HEK293 (cell line): ENCODE measurements around the gene KDELR1.
A peak's percentile ranks its signal among the peaks of the same experiment; 100 is the strongest.

ENCODE experiments used
- AEBP2 ChIP-seq: fragments of 450-650 bp; formaldehyde crosslinking; IDR thresholded peaks from 2 replicates; pipeline ENCODE4 v1.5.1; 2016; ENCODE audit warnings: missing biosample characterization, missing genetic modification characterization, borderline replicate concordance
- GFI1B ChIP-seq: fragments of 450-650 bp; formaldehyde crosslinking; IDR thresholded peaks from 2 replicates; pipeline ENCODE4 v1.5.1; 2016; ENCODE audit warnings: missing biosample characterization, missing genetic modification characterization
- PRDM1 ChIP-seq: fragments of 450-650 bp; formaldehyde crosslinking; IDR thresholded peaks from 2 replicates; pipeline ENCODE4; 2016; ENCODE audit warnings: missing biosample characterization, missing genetic modification characterization
- SP2 ChIP-seq: fragments of 450-650 bp; formaldehyde crosslinking; IDR thresholded peaks from 2 replicates; pipeline ENCODE4 v1.5.1; 2016; ENCODE audit warnings: missing biosample characterization, missing genetic modification characterization
- ZBTB1 ChIP-seq: fragments of 450-650 bp; formaldehyde crosslinking; IDR thresholded peaks from 2 replicates; pipeline ENCODE4 v1.5.1; 2016; ENCODE audit warnings: missing biosample characterization, missing genetic modification characterization
- ZBTB10 ChIP-seq: fragments of 450-650 bp; formaldehyde crosslinking; IDR thresholded peaks from 2 replicates; pipeline ENCODE4 v1.5.1; 2016; ENCODE audit warnings: missing biosample characterization, missing genetic modification characterization
- ZBTB6 ChIP-seq: fragments of 450-650 bp; formaldehyde crosslinking; IDR thresholded peaks from 2 replicates; pipeline ENCODE4 v1.5.1; 2017; ENCODE audit warnings: missing biosample characterization, missing genetic modification characterization
- ZBTB7A ChIP-seq: fragments of 450-650 bp; formaldehyde crosslinking; IDR thresholded peaks from 2 replicates; pipeline ENCODE4 v1.5.1; 2016; ENCODE audit warnings: low read depth, missing biosample characterization, missing genetic modification characterization
- ZFP69B ChIP-seq: fragments of 450-650 bp; formaldehyde crosslinking; IDR thresholded peaks from 2 replicates; pipeline ENCODE4 v1.5.1; 2016; ENCODE audit warnings: missing biosample characterization, missing genetic modification characterization
- ZNF148 ChIP-seq: fragments of 450-650 bp; formaldehyde crosslinking; IDR thresholded peaks from 2 replicates; pipeline ENCODE4 v1.5.0; 2017; ENCODE audit warnings: missing biosample characterization, missing genetic modification characterization, borderline replicate concordance
- ZNF248 ChIP-seq: fragments of 450-650 bp; formaldehyde crosslinking; IDR thresholded peaks from 2 replicates; pipeline ENCODE4 v1.5.1; 2017; ENCODE audit warnings: missing biosample characterization, missing genetic modification characterization
- ZNF37A ChIP-seq: fragments of 450-650 bp; IDR thresholded peaks from 2 replicates; pipeline ENCODE4 v1.5.1; 2018; ENCODE audit warnings: missing biosample characterization, missing genetic modification characterization
- ZNF510 ChIP-seq: fragments of 450-650 bp; formaldehyde crosslinking; IDR thresholded peaks from 2 replicates; pipeline ENCODE4 v1.5.1; 2018; ENCODE audit warnings: mild to moderate bottlenecking, missing genetic modification characterization, missing biosample characterization; ENCODE audit not compliant: insufficient replicate concordance
- ZNF530 ChIP-seq: fragments of 450-650 bp; formaldehyde crosslinking; IDR thresholded peaks from 2 replicates; pipeline ENCODE4 v1.5.1; 2016; ENCODE audit warnings: low read depth, missing biosample characterization, missing genetic modification characterization
- ZNF560 ChIP-seq: fragments of 450-650 bp; formaldehyde crosslinking; IDR thresholded peaks from 2 replicates; pipeline ENCODE4 v1.5.1; 2017; ENCODE audit warnings: missing biosample characterization, missing genetic modification characterization, borderline replicate concordance
- ZNF677 ChIP-seq: fragments of 450-650 bp; IDR thresholded peaks from 2 replicates; pipeline ENCODE4 v1.5.0; 2018; ENCODE audit warnings: missing biosample characterization, mild to moderate bottlenecking, missing genetic modification characterization, moderate library complexity
- ZNF701 ChIP-seq: fragments of 450-650 bp; formaldehyde crosslinking; IDR thresholded peaks from 2 replicates; pipeline ENCODE4 v1.5.1; 2016; ENCODE audit warnings: missing biosample characterization, missing genetic modification characterization
- ZNF768 ChIP-seq: fragments of 450-650 bp; formaldehyde crosslinking; IDR thresholded peaks from 2 replicates; pipeline ENCODE4 v1.5.1; 2018; ENCODE audit warnings: missing biosample characterization, mild to moderate bottlenecking, missing genetic modification characterization
- ZNF837 ChIP-seq: fragments of 450-650 bp; formaldehyde crosslinking; IDR thresholded peaks from 2 replicates; pipeline ENCODE4 v1.5.1; 2016; ENCODE audit warnings: missing biosample characterization, missing genetic modification characterization
- ZSCAN16 ChIP-seq: fragments of 450-650 bp; formaldehyde crosslinking; IDR thresholded peaks from 2 replicates; pipeline ENCODE4 v1.5.1; 2016; ENCODE audit warnings: missing biosample characterization, missing genetic modification characterization
- TF ChIP-seq, protein P1 (sequence below): fragments of 450-650 bp; formaldehyde crosslinking; IDR thresholded peaks from 2 replicates; pipeline ENCODE4 v1.5.1; 2016; ENCODE audit warnings: missing biosample characterization, missing genetic modification characterization
- TF ChIP-seq, protein P2 (sequence below): fragments of 450-650 bp; formaldehyde crosslinking; IDR thresholded peaks from 2 replicates; pipeline ENCODE4 v1.5.1; 2016; ENCODE audit warnings: missing biosample characterization, missing genetic modification characterization
- TF ChIP-seq, protein P3 (sequence below): fragments of 450-650 bp; formaldehyde crosslinking; IDR thresholded peaks from 2 replicates; pipeline ENCODE4 v1.5.1; 2016; ENCODE audit warnings: missing biosample characterization, missing genetic modification characterization, low read depth
- TF ChIP-seq, protein P4 (sequence below): fragments of 450-650 bp; formaldehyde crosslinking; IDR thresholded peaks from 2 replicates; pipeline ENCODE4 v1.5.1; 2016; ENCODE audit warnings: missing biosample characterization, missing genetic modification characterization

The KDELR1 gene

DNA sequence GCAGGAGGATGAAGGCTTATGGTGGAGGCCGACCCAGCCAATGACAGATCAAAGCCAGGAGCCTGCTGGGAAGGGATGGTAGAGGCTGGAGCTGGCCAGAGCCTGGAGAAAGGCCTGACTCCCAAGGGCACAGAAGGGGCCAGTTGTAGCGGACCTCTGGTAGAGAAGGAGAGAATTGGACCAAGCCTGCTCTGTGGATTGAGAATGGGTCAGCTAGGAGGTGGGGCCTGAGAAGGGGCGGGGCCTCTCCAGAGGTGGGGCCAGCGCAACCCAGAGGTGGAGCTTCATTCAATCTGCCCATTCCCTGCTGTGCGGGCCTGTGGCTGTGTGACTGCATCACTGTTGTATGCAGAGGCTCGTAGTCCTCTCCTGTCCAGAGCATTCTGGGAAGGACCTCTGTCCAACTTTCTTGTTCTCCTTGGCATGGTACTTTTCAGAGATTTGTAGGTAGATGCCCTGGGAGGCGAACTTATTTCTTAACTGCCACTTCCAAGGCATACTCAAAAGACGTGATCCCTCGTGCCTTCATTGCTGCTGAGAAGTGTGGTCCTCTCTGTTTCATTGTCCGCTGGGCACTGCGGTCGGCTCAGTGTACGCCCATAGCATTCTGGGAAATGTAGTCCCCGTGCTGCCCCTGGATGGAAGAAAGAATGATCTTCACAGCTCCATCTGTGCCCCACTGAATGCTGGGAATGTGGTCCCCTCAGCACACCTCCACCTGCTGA, 8.8 kb upstream of the KDELR1 start (continued):
- TF ChIP-seq, protein P1, sequence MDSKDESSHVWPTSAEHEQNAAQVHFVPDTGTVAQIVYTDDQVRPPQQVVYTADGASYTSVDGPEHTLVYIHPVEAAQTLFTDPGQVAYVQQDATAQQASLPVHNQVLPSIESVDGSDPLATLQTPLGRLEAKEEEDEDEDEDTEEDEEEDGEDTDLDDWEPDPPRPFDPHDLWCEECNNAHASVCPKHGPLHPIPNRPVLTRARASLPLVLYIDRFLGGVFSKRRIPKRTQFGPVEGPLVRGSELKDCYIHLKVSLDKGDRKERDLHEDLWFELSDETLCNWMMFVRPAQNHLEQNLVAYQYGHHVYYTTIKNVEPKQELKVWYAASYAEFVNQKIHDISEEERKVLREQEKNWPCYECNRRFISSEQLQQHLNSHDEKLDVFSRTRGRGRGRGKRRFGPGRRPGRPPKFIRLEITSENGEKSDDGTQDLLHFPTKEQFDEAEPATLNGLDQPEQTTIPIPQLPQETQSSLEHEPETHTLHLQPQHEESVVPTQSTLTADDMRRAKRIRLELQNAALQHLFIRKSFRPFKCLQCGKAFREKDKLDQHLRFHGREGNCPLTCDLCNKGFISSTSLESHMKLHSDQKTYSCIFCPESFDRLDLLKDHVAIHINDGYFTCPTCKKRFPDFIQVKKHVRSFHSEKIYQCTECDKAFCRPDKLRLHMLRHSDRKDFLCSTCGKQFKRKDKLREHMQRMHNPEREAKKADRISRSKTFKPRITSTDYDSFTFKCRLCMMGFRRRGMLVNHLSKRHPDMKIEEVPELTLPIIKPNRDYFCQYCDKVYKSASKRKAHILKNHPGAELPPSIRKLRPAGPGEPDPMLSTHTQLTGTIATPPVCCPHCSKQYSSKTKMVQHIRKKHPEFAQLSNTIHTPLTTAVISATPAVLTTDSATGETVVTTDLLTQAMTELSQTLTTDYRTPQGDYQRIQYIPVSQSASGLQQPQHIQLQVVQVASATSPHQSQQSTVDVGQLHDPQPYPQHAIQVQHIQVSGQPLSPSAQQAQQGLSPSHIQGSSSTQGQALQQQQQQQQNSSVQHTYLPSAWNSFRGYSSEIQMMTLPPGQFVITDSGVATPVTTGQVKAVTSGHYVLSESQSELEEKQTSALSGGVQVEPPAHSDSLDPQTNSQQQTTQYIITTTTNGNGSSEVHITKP (tag by site-specific recombination) = peak; percentile 83
- TF ChIP-seq ZNF837 (no peak), ZNF530 (tag by site-specific recombination) (no peak), ZNF148 (tag by site-specific recombination) (no peak), SP2 (peak; percentile 55), ZBTB10 (tag by site-specific recombination) (no peak), ZFP69B (tag by site-specific recombination) (peak; percentile 76), GFI1B (tag by site-specific recombination) (no peak), ZNF701 (no peak), ZSCAN16 (tag by site-specific recombination) (no peak), PRDM1 (tag by site-specific recombination) (no peak), ZBTB1 (tag by site-specific recombination) (no peak), ZNF677 (tag by site-specific recombination) (no peak), AEBP2 (tag by site-specific recombination) (no peak), ZNF248 (tag by site-specific recombination) (no peak), ZNF510 (tag by site-specific recombination) (no peak), ZBTB7A (tag by site-specific recombination) (0 out of 2 replicates have a peak, but pooled peaks have one; percentile 28), ZNF768 (peak; percentile 91; the same call in 1 of the 2 replicates), ZBTB6 (tag by site-specific recombination) (peak; percentile 82), ZNF560 (tag by site-specific recombination) (no peak), ZNF37A (no peak)
- TF ChIP-seq, protein P2, sequence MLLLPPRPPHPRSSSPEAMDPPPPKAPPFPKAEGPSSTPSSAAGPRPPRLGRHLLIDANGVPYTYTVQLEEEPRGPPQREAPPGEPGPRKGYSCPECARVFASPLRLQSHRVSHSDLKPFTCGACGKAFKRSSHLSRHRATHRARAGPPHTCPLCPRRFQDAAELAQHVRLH = peak; percentile 57; the same call in 1 of the 2 replicates
- TF ChIP-seq, protein P3, sequence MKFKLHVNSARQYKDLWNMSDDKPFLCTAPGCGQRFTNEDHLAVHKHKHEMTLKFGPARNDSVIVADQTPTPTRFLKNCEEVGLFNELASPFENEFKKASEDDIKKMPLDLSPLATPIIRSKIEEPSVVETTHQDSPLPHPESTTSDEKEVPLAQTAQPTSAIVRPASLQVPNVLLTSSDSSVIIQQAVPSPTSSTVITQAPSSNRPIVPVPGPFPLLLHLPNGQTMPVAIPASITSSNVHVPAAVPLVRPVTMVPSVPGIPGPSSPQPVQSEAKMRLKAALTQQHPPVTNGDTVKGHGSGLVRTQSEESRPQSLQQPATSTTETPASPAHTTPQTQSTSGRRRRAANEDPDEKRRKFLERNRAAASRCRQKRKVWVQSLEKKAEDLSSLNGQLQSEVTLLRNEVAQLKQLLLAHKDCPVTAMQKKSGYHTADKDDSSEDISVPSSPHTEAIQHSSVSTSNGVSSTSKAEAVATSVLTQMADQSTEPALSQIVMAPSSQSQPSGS = no peak
- TF ChIP-seq, protein P4, sequence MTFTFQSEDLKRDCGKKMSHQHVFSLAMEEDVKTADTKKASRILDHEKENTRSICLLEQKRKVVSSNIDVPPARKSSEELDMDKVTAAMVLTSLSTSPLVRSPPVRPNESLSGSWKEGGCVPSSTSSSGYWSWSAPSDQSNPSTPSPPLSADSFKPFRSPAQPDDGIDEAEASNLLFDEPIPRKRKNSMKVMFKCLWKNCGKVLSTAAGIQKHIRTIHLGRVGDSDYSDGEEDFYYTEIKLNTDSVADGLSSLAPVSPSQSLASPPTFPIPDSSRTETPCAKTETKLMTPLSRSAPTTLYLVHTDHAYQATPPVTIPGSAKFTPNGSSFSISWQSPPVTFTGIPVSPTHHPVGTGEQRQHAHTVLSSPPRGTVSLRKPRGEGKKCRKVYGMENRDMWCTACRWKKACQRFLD (tag by site-specific recombination) = no peak
